ENCODE measurements around the gene ZNF304.

DNA sequence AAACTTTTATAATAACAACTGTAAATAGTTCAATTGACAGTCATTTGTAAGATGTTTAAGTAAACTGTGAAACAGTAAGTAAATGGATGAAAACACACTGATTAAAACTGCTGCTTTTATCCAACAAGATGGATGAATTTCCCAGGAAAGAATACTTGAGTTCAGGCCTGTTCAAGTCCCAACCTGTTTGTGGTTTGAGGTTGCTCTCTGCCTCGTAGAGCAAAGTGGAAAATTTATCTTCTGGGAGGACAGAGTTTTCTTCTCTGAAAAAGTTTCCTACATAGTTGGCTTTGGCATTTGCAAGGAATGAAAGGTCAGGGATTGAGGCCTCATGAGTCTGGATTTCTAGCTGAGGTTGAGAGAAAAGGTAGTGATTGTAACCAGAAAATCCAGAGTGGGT, 46.0 kb upstream of the ZNF304 start:
- TF ChIP-seq CTCF (IDR thresholded peaks at IDR 0.05) (no peak), POLR2A (IDR thresholded peaks at IDR 0.05) (no peak)
